GM12878 (cell line): ENCODE data around the gene TSHZ2.

Source experiments
- POLR2AphosphoS5 ChIP-seq: IDR thresholded peaks from 2 replicates; pipeline ENCODE4 v1.6.1; 2011; ENCODE audit warnings: mild to moderate bottlenecking, low read length, inconsistent platforms
- SIX5 ChIP-seq: IDR thresholded peaks from 2 replicates; pipeline ENCODE4 v1.6.1; 2011; ENCODE audit warnings: mild to moderate bottlenecking, low read depth, low read length, moderate library complexity; ENCODE audit not compliant: severe bottlenecking
- TARDBP ChIP-seq: IDR thresholded peaks from 2 replicates; pipeline ENCODE4 v1.6.1; 2016; ENCODE audit warnings: borderline replicate concordance

DNA sequence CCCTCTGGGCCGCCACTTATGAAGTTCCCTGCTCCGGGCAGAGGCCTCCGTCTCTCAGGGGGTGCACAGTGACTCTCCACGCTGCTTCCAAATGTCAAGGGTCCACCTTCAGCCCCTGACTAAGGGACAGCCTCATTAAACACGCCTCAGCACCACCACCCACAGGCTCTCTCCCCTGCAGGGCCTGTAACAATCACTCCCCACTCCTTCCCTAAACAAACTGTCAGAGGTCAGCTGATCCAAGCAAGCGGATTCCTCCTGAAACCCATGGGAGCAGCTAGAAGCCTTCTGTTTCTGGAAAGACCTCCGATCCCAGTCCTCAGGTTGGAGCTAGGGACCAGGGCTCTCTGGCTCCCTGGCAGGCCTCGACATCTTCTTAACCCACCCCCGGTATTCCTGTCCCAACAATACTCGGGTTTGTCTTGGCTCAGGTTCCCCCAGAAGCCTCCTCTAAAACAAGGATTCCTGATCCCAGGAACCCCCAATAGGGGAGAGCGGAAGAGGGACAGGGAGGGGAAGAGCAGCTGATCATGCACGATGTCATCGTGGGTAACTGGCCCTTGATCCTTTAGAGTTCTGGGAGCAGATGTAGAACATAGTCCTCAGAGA, 440.5 kb downstream of the TSHZ2 start:
- TF ChIP-seq POLR2AphosphoS5 (no peak), SIX5 (no peak), TARDBP (no peak)
